ENCODE measurements around the gene POLE3.

DNA sequence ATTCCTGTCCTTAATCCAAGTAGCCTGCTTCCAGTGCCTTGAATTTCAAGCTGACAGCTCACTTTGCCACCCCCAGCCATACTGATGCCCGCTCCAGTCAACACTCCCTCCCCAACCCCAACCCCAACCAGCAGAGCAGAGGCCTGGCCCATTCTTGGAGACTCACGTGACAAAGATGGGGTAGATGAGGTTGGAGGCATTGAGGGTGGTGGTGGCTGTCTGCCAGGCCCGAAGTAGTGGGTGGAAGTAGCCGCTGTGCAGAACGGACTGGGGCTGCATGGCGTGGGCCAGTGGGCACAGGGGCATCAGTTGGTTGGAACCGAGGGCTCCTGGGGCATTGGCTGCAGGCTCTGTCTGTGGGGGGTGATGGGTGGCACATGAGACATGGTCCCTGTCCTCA, 17.2 kb downstream of the POLE3 start:
- TF ChIP-seq, protein P1, sequence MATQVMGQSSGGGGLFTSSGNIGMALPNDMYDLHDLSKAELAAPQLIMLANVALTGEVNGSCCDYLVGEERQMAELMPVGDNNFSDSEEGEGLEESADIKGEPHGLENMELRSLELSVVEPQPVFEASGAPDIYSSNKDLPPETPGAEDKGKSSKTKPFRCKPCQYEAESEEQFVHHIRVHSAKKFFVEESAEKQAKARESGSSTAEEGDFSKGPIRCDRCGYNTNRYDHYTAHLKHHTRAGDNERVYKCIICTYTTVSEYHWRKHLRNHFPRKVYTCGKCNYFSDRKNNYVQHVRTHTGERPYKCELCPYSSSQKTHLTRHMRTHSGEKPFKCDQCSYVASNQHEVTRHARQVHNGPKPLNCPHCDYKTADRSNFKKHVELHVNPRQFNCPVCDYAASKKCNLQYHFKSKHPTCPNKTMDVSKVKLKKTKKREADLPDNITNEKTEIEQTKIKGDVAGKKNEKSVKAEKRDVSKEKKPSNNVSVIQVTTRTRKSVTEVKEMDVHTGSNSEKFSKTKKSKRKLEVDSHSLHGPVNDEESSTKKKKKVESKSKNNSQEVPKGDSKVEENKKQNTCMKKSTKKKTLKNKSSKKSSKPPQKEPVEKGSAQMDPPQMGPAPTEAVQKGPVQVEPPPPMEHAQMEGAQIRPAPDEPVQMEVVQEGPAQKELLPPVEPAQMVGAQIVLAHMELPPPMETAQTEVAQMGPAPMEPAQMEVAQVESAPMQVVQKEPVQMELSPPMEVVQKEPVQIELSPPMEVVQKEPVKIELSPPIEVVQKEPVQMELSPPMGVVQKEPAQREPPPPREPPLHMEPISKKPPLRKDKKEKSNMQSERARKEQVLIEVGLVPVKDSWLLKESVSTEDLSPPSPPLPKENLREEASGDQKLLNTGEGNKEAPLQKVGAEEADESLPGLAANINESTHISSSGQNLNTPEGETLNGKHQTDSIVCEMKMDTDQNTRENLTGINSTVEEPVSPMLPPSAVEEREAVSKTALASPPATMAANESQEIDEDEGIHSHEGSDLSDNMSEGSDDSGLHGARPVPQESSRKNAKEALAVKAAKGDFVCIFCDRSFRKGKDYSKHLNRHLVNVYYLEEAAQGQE (IDR thresholded peaks at IDR 0.05; ENCODE audit: insufficient read depth in 1 of 2, low read depth in 2 of 2, low read length in 2 of 2) = no peak
- TF ChIP-seq POLR2AphosphoS5 (IDR thresholded peaks at IDR 0.05; ENCODE audit: low read depth, low read length) (no peak), FOXP2 (optimal IDR thresholded peaks at IDR 0.05; ENCODE audit: borderline replicate concordance, extremely low read depth, extremely low read length, insufficient read depth) (no peak), SIN3A (IDR thresholded peaks at IDR 0.05; ENCODE audit: borderline replicate concordance, insufficient read depth, low read length) (no peak), TAF1 (IDR thresholded peaks at IDR 0.05; ENCODE audit: borderline replicate concordance, insufficient read depth, low read length) (no peak)
